HG03378 (cell line): ENCODE data around the gene CISD3.

Source experiments
- ATAC-seq: cut with Tn5 transposase; IDR thresholded peaks from one replicate; pipeline ENCODE4 v1.9.1; 2021; ENCODE audit warnings: mild to moderate bottlenecking, moderate library complexity; ENCODE audit not compliant: unreplicated experiment

CISD3 gene, protein sequence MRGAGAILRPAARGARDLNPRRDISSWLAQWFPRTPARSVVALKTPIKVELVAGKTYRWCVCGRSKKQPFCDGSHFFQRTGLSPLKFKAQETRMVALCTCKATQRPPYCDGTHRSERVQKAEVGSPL

DNA sequence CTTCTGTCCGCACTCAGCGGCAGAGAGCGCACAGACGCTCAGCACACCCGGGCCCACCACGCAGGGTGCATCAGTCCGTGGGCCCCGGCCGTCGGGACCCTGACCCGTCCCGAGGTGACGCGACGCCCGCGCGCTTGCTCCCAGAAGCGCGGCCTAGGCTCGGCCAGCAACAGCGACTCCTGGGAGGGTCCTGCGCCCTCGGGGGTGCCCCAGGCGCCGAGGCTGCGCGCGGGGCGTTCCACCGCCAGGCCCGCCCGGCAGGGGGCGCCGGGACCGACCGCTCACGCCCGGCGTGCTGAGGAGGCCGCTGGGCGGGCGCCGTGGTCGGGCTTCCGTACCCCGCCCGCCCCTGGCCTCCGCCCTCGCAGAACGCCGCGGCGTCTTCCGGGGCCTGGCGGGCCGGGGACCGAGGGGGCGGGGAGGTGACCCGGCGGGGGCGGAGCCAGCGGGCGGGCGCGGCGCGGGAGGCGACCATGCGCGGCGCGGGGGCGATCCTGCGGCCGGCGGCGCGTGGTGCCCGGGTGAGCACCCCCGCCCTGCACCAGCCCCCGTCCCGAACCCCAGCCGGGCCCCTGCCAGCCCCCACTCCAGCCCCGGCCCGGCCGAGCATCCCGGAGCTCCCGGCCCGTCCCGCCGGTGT, at the start of gene CISD3:
Gene CISD3 (plus strand): TSS at position 456 of the 640 bp plus-strand sequence. CDS start 18 bp downstream, at position 474.
- no peak for ATAC-seq

GRCh38 chr17:38681096-38681495, 49.0 kb upstream of the CISD3 start:
- ATAC-seq: no peak

DNA sequence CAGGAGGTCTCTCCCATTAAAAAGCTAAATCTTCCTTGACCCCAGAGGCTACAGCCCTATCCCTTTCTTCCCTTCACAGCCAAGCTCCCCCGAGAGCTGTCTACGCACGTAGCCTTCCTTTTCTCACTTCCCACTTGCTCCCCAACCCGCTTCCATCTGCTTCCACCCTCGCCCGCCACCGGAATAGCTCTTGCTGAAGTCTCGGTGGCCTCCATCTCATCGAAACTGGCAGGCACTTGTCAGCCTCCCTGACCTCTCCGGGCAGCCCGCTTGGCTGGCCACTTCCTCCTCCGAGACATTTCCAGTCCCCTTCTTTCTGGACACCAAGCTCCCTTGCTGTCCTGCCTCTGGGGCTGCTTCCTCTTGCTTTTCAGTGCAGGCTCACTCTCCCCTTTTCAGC, 44.6 kb upstream of the CISD3 start:
- ATAC-seq: no peak

- ATAC-seq: no peak
Observed at GRCh38 chr17:38687286-38687685, 42.9 kb upstream of the CISD3 start.

GRCh38 chr17:38690386-38690785, 39.8 kb upstream of the CISD3 start:
- no peak for ATAC-seq

DNA sequence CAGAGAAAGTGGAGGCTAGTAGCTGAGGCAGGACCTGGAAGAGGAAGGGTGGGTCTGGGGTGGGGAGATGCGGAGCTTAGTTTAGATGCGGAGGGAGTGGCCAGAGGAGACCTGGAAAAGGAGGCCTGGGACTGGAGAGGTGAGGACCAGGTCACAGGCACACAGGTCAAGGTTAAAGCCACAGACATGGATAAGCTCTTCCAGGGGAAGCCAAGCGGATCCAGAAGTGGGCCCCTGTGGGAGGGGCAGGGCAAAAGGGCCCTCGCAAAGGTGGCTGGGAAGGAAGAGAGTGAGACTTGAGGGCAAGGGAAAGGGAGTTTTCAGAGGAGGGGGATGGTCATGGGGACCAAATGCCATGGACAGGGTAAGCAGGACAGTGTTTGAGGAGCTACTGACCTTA, 39.0 kb upstream of the CISD3 start:
- no peak for ATAC-seq

DNA sequence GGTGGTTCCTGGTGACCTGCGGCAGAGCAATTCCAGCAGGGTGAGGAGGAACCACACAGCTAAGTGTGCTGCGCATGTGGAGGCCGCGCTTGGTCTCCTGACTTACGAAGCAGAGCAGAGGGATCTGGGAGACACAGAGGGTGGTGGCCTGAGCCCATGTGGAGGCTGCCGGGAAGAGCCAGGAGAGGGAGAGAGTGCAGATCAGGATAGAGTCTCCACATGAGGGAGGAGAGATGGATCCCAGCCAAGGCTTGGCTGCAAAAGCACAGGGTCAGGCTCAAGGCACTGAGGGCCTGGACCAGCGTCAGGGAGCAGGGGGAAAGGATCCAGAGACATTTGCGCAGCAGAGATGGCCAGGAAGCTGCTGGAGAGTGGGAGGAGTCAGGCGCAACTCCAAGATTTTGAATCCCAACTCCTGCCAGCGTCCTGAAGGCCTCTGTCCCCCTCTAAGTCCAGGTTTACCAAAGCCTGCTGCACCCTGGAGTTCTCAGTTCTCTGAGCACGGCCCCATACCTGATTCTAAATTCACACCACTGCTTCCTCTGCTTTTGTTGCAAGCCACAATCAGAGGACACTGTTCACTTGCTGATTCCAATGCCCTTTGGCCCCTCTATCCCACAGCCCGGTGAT, 36.3 kb upstream of the CISD3 start:
- no peak for ATAC-seq

DNA sequence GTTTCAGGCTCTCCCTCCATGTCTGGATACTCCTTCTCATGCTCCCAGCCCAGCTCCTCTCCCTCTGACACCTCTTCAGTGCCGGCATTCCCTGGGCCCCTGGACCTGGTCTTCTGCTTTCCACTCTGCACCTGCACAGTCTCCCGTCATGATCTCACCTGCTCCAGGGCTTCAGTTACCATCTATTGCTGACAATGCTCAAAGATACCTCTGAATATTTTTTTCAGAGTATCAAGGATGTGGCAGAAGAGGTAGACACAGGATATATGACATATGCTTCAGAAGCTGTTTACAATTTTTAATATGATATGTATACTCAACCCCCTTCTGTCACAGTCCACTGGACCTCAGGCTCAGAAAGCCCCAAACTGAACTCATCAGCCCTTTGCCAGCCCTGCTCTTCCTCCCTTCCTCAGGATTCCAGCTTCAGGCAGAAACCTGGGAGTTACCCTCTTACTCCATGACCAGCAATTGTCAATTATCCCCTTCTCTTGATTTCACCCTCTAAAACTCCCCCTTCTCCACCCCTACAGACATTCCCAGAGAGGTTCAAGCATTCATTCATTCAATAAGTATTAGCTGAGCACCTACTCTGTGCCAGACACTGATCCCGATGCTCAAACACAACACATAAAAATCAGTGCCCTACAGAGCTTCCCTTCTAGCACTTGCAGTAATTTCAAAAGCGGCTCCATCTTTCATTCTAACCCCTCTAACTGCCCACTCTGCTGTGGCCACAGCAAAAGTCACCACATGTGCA, 32.9 kb upstream of the CISD3 start:
- ATAC-seq: no peak

GRCh38 chr17:38698760-38699159, 31.4 kb upstream of the CISD3 start:
- no peak for ATAC-seq

DNA sequence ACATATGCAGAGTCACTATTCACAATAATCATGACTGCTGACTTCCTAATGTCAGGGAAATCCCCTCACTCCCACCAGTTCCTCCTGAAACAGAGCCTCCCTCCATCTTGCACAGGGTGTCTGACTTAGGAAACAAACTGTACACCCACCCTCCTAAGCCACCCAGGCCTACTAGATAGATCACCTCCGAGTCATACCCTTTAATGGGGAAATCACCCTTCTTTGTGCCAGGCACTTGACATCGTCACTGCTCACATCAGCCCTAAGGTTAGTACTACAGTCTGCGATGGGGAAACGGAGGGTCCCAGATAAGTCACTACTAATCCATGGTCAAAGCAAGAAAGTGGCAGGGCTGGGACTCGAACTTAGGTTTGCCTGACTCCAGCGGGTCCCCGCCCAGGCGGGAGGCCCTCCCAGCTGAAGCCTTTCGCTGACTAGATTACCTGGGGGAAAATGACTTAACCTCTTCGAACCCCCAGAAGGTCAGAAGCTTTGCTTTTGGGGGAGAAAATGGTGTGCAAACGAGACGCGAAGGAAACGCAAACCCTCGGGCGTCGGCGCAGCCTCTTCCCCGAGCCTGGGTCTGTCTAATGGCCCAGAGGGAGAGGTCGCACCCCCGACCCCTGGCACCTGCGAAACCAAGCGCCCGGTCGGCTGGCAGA, 28.5 kb upstream of the CISD3 start:
- ATAC-seq: peak; percentile 37

DNA sequence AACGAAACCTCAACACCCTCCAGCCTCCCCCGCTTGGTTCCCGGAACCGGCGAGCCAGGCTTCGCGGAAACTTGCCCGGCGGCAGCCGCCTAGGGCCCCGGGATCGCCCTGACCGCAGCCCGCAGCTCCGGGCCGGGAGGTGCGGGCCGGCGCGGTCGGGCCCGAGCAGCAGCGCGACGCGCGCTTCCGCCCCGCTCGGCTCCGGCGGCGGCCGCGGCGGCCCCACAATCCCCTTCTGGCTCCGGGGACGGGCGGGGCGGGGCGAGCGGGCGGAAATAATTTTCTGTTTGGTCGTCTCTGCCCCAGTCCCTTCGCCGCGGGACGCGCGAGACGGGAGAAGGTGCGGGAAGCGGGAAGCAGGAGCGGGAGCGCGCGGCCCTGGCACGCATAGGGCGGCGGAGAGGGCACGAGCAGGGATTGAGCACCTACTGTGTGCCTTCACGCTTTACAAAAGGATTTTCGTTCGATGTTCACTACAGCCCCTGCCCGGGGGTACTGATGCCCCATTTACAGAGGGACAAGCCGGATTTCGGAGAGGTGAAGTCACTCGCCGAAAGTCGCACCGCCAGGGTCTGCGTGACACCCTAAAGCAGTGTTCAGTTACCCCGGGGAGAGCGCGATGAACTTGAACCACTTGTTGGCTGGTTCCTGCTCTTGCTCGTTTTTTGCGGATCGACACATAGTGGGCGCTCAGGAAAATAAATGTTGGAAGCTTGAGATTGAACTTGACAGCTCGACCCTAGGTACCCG, 27.8 kb upstream of the CISD3 start:
- ATAC-seq: peak; percentile 13

GRCh38 chr17:38702916-38703741, 27.0 kb upstream of the CISD3 start:
- no peak for ATAC-seq

DNA sequence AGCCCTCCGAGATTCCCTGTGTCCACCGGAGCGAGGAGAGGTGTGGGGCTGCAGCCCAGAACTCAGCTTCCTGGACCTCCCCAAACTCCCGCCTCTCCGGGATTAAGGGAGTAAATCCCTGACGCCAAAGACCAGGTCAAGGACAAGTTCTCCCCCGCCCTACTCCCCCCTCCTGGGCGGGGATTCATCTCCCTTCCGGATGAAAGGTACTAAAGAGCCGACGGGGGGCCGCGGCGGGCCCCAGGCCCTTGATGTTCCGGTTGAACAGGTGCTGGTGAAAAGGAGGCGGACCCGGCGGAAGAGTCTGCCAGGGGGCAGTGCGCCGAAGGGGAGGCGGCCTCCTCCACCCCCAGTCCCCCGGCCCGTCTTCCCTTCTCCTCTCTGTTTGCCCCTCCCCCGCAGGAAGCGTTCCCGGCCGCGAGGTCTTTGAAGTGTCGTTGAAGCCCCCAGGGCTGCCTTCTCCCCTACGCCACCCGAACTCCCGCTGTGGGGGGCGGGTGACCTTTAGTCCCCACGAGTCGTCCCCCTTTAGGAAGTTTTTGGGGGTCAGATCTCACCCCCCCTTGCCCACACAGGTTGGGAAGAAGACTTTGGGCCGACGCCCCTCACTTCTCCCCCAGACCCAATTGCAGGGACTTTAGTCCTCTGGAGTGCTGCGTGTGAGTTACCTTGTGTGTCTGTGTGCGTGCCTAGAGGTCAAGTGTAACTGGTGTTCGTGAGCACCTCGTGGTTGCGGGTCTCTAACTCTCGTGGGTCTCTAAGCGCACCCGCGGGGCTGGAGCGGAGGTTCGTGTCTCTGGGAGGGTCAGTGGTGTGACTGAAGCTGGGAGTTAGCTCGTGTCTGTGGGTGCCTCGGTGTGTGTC, 26.2 kb upstream of the CISD3 start:
- no peak for ATAC-seq

- ATAC-seq: no peak
Observed at GRCh38 chr17:38704606-38705522, 25.3 kb upstream of the CISD3 start, which contains the start of gene MLLT6. Gene MLLT6, plus strand, starts transcription at chr17:38705273. Its CDS starts 360 bp downstream, at chr17:38705633.

DNA sequence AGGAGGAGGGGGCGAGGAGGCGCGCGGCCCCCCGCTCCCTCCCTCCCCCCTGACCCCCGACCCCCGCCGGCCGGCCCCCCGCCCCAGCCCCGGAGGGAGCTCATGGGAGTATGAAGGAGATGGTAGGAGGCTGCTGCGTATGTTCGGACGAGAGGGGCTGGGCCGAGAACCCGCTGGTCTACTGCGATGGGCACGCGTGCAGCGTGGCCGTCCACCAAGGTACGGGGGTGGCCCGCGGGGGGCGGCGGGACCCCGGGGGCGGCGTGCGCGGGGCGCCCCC, 24.7 kb upstream of the CISD3 start:
- no peak for ATAC-seq

- no peak for ATAC-seq
Observed at GRCh38 chr17:38705803-38706504, 24.2 kb upstream of the CISD3 start.

GRCh38 chr17:38706505-38707216, 23.5 kb upstream of the CISD3 start:
- no peak for ATAC-seq
